Breast epithelium (tissue), 4 donors: Measurements from ENCODE around the gene YARS2. TPM values are rescaled to one million over a fixed set of nuclear protein-coding genes. Genes with fewer than 3 reads are reported as not detected.

ENCODE experiments used
- DNase-seq, 2 donors: peaks; one replicate each; pipeline ENCODE4 v3.0.0-alpha.2; 2019; ENCODE audit warnings: low spot score in 2 of 2
- H3K27ac ChIP-seq, 2 donors: fragments of 200-600 bp; sonication (generic) in 1 of 2; one replicate each; pipeline ENCODE4 v1.5.1; 2016 to 2019; ENCODE audit warnings: mild to moderate bottlenecking in 1 of 2
- H3K27me3 ChIP-seq, 2 donors: fragments of 200-600 bp; sonication (generic) in 1 of 2; one replicate each; pipeline versions ENCODE4 v1.5.1 to v1.6.0; 2017 to 2019; ENCODE audit warnings: control low read depth in 1 of 2, mild to moderate bottlenecking in 1 of 2
- H3K36me3 ChIP-seq: fragments of 200-600 bp; one replicate; pipeline ENCODE4 v1.5.1; 2019
- H3K4me1 ChIP-seq, 2 donors: fragments of 200-600 bp; sonication (generic); one replicate each; pipeline ENCODE4 v1.5.1; 2016 to 2019; ENCODE audit warnings: control low read depth in 1 of 2
- H3K4me3 ChIP-seq, 3 donors: fragments of 200-600 bp; sonication (generic); 1 replicate in 2 of 3; 2 replicates in 1 of 3; pipeline ENCODE4 v1.5.1; 2016 to 2019; ENCODE audit warnings: mild to moderate bottlenecking in 3 of 3, moderate library complexity in 2 of 3
- H3K9me3 ChIP-seq, 2 donors: fragments of 200-600 bp; sonication (generic) in 1 of 2; one replicate each; pipeline ENCODE4 v1.5.1; 2016 to 2019; ENCODE audit warnings: control low read depth in 1 of 2
- CTCF ChIP-seq, 3 donors: fragments of 450-650 bp; IDR thresholded peaks; one replicate each; pipeline ENCODE4 v1.5.1; 2016 to 2017; ENCODE audit warnings: antibody characterized with exemption in 3 of 3, mild to moderate bottlenecking in 3 of 3, moderate library complexity in 3 of 3
- POLR2A ChIP-seq: fragments of 450-650 bp; IDR thresholded peaks from one replicate; pipeline ENCODE4 v1.6.1; 2016; ENCODE audit warnings: antibody characterized with exemption, mild to moderate bottlenecking, moderate library complexity
- POLR2AphosphoS5 ChIP-seq, 3 donors: sonication (generic); formaldehyde crosslinking; IDR thresholded peaks; one replicate each; pipeline ENCODE4 v1.6.1; 2017; ENCODE audit warnings: antibody characterized with exemption in 3 of 3
- intact Hi-C: fragments of 100-400 bp; cut with DNase I; formaldehyde crosslinking; loops from one replicate; pipeline ENCODE4 v1.15.1; 2023; ENCODE audit warnings: low total_unique reads
- total RNA-seq, 3 donors: library from RNA; depleted of rRNA; stranded (reverse); fragments of >200 nt; gene quantifications; one replicate each; pipeline ENCODE4 v1.1.0, GENCODE V29; 2016

The YARS2 gene
- total RNA-seq, 3 donors from 2014 or later = 23.0 to 27.4 (median 23.9) TPM

- Histone ChIP-seq H3K4me1 (no peaks in the 10 kb centered on the region), H3K9me3 (no peaks in the 10 kb centered on the region), H3K36me3 (no peaks in the 10 kb centered on the region), H3K27ac (no peak overlapping the region), H3K4me3 (no peak overlapping the region), H3K27me3 (no peaks in the 10 kb centered on the region)
- TF ChIP-seq CTCF (IDR thresholded peaks at IDR 0.05) (no peak), POLR2A (no peak), POLR2AphosphoS5 (IDR thresholded peaks at IDR 0.05) (no peak)
- DNase-seq = no peak
- intact Hi-C loops = loop anchor here (5.0 kb wide), 1 partner anchor 1593 kb away; no protein-coding TSS in a partner anchor
Measured at GRCh38 chr12:32789446-32789845, 33.7 kb upstream of the YARS2 start.

- Histone ChIP-seq H3K36me3 (no peaks in the 10 kb centered on the region), H3K4me1 (no peaks in the 10 kb centered on the region), H3K9me3 (no peaks in the 10 kb centered on the region), H3K4me3 (no peak overlapping the region), H3K27me3 (no peaks in the 10 kb centered on the region), H3K27ac (no peak overlapping the region)
- no peak for DNase-seq
- TF ChIP-seq POLR2AphosphoS5 (IDR thresholded peaks at IDR 0.05) (no peak), CTCF (IDR thresholded peaks at IDR 0.05) (no peak), POLR2A (no peak)
- intact Hi-C loops = loop anchor here (5.0 kb wide), 1 partner anchor 1594 kb away; no protein-coding TSS in a partner anchor
Measured at GRCh38 chr12:32788405-32788804, 32.7 kb upstream of the YARS2 start.

- Histone ChIP-seq H3K27ac (no peak overlapping the region), H3K4me1 (no peaks in the 10 kb centered on the region), H3K27me3 (no peaks in the 10 kb centered on the region), H3K4me3 (no peak overlapping the region), H3K9me3 (no peaks in the 10 kb centered on the region), H3K36me3 (no peaks in the 10 kb centered on the region)
- no peak for DNase-seq
- TF ChIP-seq POLR2A (no peak), CTCF (IDR thresholded peaks at IDR 0.05) (no peak), POLR2AphosphoS5 (IDR thresholded peaks at IDR 0.05) (no peak)
- intact Hi-C loops = loop anchor here (5.0 kb wide), 1 partner anchor 1597 kb away; no protein-coding TSS in a partner anchor
Measured at GRCh38 chr12:32785557-32785956, 29.9 kb upstream of the YARS2 start.

- DNase-seq = no peak
- intact Hi-C loops = no loop called here
- H3K27me3 ChIP-seq = no peaks in the 10 kb centered on the region
- H3K27ac ChIP-seq = no peak overlapping the region
- no peak for TF ChIP-seq CTCF (IDR thresholded peaks at IDR 0.05)
- TF ChIP-seq POLR2A = no peak
- no peak for TF ChIP-seq POLR2AphosphoS5 (IDR thresholded peaks at IDR 0.05)
- no peaks in the 10 kb centered on the region for H3K9me3 ChIP-seq
- no peak overlapping the region for H3K4me3 ChIP-seq
- no peaks in the 10 kb centered on the region for H3K36me3 ChIP-seq
- H3K4me1 ChIP-seq = no peaks in the 10 kb centered on the region
Measured at GRCh38 chr12:32783029-32783428, 27.3 kb upstream of the YARS2 start.

GRCh38 chr12:32780071-32780470 lies 24.4 kb upstream of the YARS2 start:
- no peaks in the 10 kb centered on the region for H3K27me3 ChIP-seq

More at GRCh38 chr12:32780071-32780470, 24.4 kb upstream of the YARS2 start:
- intact Hi-C loops = no loop called here
- no peak for DNase-seq
- TF ChIP-seq POLR2A (no peak), CTCF (IDR thresholded peaks at IDR 0.05) (no peak), POLR2AphosphoS5 (IDR thresholded peaks at IDR 0.05) (no peak)
- Histone ChIP-seq H3K4me1 (no peaks in the 10 kb centered on the region), H3K27ac (no peak overlapping the region), H3K36me3 (no peaks in the 10 kb centered on the region), H3K9me3 (no peaks in the 10 kb centered on the region), H3K4me3 (no peak overlapping the region)
